Pancreas (tissue), 10 donors: ENCODE results near the gene PAM. TPM values are rescaled to one million over a fixed set of nuclear protein-coding genes. Genes with fewer than 3 reads are reported as not detected.

ENCODE experiments used
- ATAC-seq, 4 donors: fragments of 200-7000 bp; cut with Tn5 transposase; one replicate each; pipeline versions ENCODE4 v1.8.0 to v1.9.1; 2020; ENCODE audit warnings: mild to moderate bottlenecking in 4 of 4, moderate library complexity in 4 of 4
- DNase-seq, 6 donors: peaks; one replicate each; pipeline ENCODE4 v3.0.0-alpha.2; 2020
- FAIRE-seq: peaks from 2 replicates; lab custom pipeline; 2012; peaks lifted over from hg19 to GRCh38; lab: Jason Lieb, UNC
- H3K27ac ChIP-seq, 4 donors: fragments of 200-600 bp; sonication (generic); 1 replicate in 3 of 4; 2 replicates in 1 of 4; pipeline versions ENCODE4 v1.5.0 to v1.8.0; 2020
- H3K27me3 ChIP-seq, 4 donors: fragments of 200-600 bp; one replicate each; pipeline ENCODE4 v1.8.0; 2021
- H3K36me3 ChIP-seq, 3 donors: fragments of 200-600 bp; sonication (generic) in 1 of 3; one replicate each; pipeline versions ENCODE4 v1.5.0 to v1.8.0; 2020 to 2021
- H3K4me1 ChIP-seq, 3 donors: fragments of 200-600 bp; one replicate each; pipeline ENCODE4 v1.8.0; 2021
- H3K4me3 ChIP-seq, 4 donors: fragments of 200-600 bp; sonication (generic) in 2 of 4; one replicate each; pipeline versions ENCODE4 v1.5.0 to v1.8.0; 2020 to 2021
- H3K9me3 ChIP-seq, 4 donors: fragments of 200-600 bp; one replicate each; pipeline ENCODE4 v1.8.0; 2021
- WGBS, 2 donors: extraction: QIAGEN DNeasy Blood & Tissue Kit; methylation state at CpG; one replicate each; pipeline ENCODE4 v1.1.7; 2013; 5-methylcytosine and 5-hydroxymethylcytosine counted together
- intact Hi-C, 3 donors: fragments of 100-400 bp; cut with DNase I; formaldehyde crosslinking; loops; one replicate each; pipeline versions ENCODE4 v1.11.1 to v1.14.2; 2022
- polyA plus RNA-seq, 2 donors: library from polyadenylated mRNA; stranded (reverse); fragments of 200-250 nt; gene quantifications; one replicate each; pipeline ENCODE4 v1.2.3, GENCODE V29; 2013
- total RNA-seq, 6 donors: library from RNA; stranded (reverse); fragmentation: NEBNext Ultra II Directional in 4 of 6; extraction: Animal tissue kit (Norgen Biotek cat#: 25700) in 4 of 6; gene quantifications; one replicate each; pipeline versions ENCODE4 v1.2.1 to v1.2.4, GENCODE V29; 2021 to 2023
- TF ChIP-seq, protein P1 (sequence below), 4 donors: fragments of 200-600 bp; sonication (generic) in 3 of 4; IDR thresholded peaks; one replicate each; pipeline versions ENCODE4 v1.5.0 to v1.8.0; 2021; ENCODE audit warnings: antibody characterized with exemption in 4 of 4
- donor health status: healthy with polysubstance abuse.
- donor health status: DM: no; HTN: no; CAD: no; lungs with moderate emphysema.
- donor health status: DM: no; HTN: no; CAD: no.
- donor health status: control.
- donor health status: control.
- donor health status: Bipolar disorder and iron deficiency.
- donor health status: DM: yes; HTN: yes; CAD: no.
- donor health status: DM: no; HTN: no; CAD: no.
- donor health status: DM: no; HTN: no; CAD: no.
- donor health status: DM: yes; HTN: yes; CAD: no.

PAM gene
- total and polyA plus RNA-seq, 8 donors: 47.0 to 242 (median 85.8) TPM

DNA sequence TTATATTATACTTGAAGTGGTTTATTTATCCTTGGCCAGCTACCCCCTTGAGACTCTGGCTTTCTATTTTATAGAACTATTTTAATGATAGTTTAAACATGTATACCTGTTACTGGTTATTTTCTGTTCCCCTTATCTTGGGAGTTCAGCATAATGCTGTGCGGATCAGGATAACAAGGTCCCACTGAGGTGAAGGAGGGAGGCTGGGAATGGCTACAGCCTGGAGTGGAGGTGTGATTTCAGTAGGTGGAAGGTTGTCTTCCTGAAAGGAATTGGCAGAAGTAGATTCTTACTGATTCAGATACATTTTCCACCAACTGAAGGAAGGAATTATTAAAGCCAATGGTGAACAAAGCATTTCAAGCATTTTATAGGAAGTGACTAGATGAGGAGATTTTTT lies 38.9 kb downstream of the PAM start:
- TF ChIP-seq, protein P1, sequence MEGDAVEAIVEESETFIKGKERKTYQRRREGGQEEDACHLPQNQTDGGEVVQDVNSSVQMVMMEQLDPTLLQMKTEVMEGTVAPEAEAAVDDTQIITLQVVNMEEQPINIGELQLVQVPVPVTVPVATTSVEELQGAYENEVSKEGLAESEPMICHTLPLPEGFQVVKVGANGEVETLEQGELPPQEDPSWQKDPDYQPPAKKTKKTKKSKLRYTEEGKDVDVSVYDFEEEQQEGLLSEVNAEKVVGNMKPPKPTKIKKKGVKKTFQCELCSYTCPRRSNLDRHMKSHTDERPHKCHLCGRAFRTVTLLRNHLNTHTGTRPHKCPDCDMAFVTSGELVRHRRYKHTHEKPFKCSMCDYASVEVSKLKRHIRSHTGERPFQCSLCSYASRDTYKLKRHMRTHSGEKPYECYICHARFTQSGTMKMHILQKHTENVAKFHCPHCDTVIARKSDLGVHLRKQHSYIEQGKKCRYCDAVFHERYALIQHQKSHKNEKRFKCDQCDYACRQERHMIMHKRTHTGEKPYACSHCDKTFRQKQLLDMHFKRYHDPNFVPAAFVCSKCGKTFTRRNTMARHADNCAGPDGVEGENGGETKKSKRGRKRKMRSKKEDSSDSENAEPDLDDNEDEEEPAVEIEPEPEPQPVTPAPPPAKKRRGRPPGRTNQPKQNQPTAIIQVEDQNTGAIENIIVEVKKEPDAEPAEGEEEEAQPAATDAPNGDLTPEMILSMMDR (IDR thresholded peaks at IDR 0.05): no peak
- no peak overlapping the region for H3K27ac ChIP-seq
- ATAC-seq (no peak), DNase-seq (no peak), FAIRE-seq (no peak)
- no peak overlapping the region for H3K4me3 ChIP-seq
- H3K27me3 ChIP-seq: no peaks in the 10 kb centered on the region
- no peaks in the 10 kb centered on the region for H3K36me3 ChIP-seq
- H3K9me3 ChIP-seq: no peaks in the 10 kb centered on the region
- intact Hi-C loops: no loop called here
- 79 to 84% methylated on average over 1 of the region's 1 CpG for WGBS, 2 donors
- H3K4me1 ChIP-seq: peaks cover 0 to 7% (median 0%) of the 10 kb centered on the region in 3 donors

- H3K4me1 ChIP-seq: peaks cover 0 to 7% (median 0%) of the 10 kb centered on the region in 3 donors
- FAIRE-seq (no peak), DNase-seq (no peak), ATAC-seq (peak in 1 of 4 donors; percentile 34)
- 57 to 66% methylated on average over 3 of the region's 3 CpGs for WGBS, 2 donors
- no peaks in the 10 kb centered on the region for H3K36me3 ChIP-seq
- H3K27me3 ChIP-seq: no peaks in the 10 kb centered on the region
- H3K4me3 ChIP-seq: no peak overlapping the region
- H3K27ac ChIP-seq: no peak overlapping the region
- H3K9me3 ChIP-seq: no peaks in the 10 kb centered on the region
- intact Hi-C loops: no loop called here
- TF ChIP-seq, protein P1 (IDR thresholded peaks at IDR 0.05): no peak
Observed at GRCh38 chr5:102794677-102795331, 39.7 kb downstream of the PAM start.

DNA sequence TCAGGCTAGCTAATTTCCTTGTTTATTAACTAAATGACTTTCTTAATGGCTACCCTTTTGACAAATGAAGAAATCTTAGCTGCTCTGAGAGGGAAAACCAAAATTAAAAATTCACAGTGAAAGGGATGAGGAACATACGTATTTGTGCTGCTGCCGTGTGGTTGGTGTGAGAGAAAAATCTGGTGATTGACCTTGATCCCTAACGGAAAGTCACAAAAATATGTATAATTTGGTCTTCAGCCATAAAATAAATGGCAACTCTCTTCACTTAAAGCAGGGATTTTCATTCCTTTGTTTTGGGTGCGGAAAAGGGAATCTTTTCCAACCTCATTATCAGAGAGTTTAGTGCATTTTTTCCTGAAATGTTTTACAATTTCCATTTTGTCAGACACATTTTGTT lies 40.4 kb downstream of the PAM start:
- no peak for FAIRE-seq
- Histone ChIP-seq H3K9me3 (no peaks in the 10 kb centered on the region), H3K4me1 (peaks cover 0 to 7% (median 0%) of the 10 kb centered on the region in 3 donors), H3K4me3 (no peak overlapping the region), H3K27me3 (no peaks in the 10 kb centered on the region), H3K27ac (no peak overlapping the region), H3K36me3 (no peaks in the 10 kb centered on the region)
- no peak for DNase-seq
- intact Hi-C loops: no loop called here
- no peak for ATAC-seq
- WGBS, 2 donors: 52 to 57% methylated on average over 4 of the region's 4 CpGs
- TF ChIP-seq, protein P1 (IDR thresholded peaks at IDR 0.05): no peak

GRCh38 chr5:102796009-102796408 lies 40.9 kb downstream of the PAM start:
- no peak for FAIRE-seq
- 81 to 94% methylated on average over 2 of the region's 2 CpGs for WGBS, 2 donors
- TF ChIP-seq, protein P1 (IDR thresholded peaks at IDR 0.05): no peak

GRCh38 chr5:102796498-102796897 lies 41.4 kb downstream of the PAM start:
- DNase-seq (no peak), ATAC-seq (no peak), FAIRE-seq (no peak)
- Histone ChIP-seq H3K9me3 (no peaks in the 10 kb centered on the region), H3K27me3 (no peaks in the 10 kb centered on the region), H3K4me1 (peaks cover 0 to 7% (median 0%) of the 10 kb centered on the region in 3 donors), H3K36me3 (no peaks in the 10 kb centered on the region), H3K27ac (no peak overlapping the region), H3K4me3 (no peak overlapping the region)
- WGBS, 2 donors: 94 to 96% methylated on average over 2 of the region's 2 CpGs
- TF ChIP-seq, protein P1 (IDR thresholded peaks at IDR 0.05): no peak
- intact Hi-C loops: no loop called here

More at GRCh38 chr5:102796009-102796408, 40.9 kb downstream of the PAM start:
- H3K27me3 ChIP-seq: no peaks in the 10 kb centered on the region
- H3K36me3 ChIP-seq: no peaks in the 10 kb centered on the region
- no peak for DNase-seq
- intact Hi-C loops: no loop called here
- H3K4me1 ChIP-seq: peaks cover 0 to 7% (median 0%) of the 10 kb centered on the region in 3 donors
- H3K4me3 ChIP-seq: no peak overlapping the region
- no peak overlapping the region for H3K27ac ChIP-seq
- no peaks in the 10 kb centered on the region for H3K9me3 ChIP-seq
- peak in 2 of 4 donors; percentile 47 to 48 for ATAC-seq
